ENCODE results near the gene HPS5. TPM values are rescaled to one million over a fixed set of nuclear protein-coding genes. Genes with fewer than 3 reads are reported as not detected.
A peak's percentile ranks its signal among the peaks of the same experiment; 100 is the strongest.
"Not testable (repeated sequence)": the region's sequence is repeated elsewhere in the genome, so short reads cannot be mapped to it uniquely, and the experiment has no call there.

Gene HPS5
- total RNA-seq, 1 donor from 2014 or later, result 18.1 TPM

DNA sequence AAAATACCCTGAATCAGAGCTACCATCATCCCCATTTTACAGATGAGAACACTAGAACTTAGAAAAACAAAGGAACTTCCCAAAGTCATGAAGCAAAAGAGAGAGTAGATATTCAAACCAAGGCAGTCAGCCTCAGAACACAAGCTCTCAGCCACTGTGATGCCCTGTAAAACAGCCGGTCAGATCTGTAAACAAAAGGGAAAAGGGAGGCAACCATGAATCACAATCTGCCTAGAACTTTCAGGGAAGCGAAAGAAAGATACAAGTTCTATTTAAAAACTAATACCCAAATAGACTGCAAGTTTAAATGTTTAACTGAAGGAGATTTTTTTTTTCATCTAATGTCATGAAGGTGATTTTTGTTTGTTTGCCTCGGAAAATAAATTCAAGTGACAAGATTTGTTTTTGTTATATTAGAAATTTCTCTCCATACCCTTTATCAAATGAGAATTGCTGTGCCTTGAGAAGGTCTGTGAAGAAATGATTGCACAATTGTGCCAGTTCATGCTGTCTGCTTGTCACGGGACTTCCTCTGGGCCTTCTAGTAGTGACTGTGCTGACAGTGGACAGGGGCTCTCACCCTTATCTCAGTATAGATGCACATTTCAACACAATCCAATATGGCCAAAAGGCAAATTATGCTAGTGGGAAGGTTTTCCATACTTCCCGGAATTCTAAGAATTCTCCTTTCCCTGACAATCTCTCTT, 44.2 kb downstream of the HPS5 start:
- no peak for DNase-seq (ENCODE audit: low spot score)

DNA sequence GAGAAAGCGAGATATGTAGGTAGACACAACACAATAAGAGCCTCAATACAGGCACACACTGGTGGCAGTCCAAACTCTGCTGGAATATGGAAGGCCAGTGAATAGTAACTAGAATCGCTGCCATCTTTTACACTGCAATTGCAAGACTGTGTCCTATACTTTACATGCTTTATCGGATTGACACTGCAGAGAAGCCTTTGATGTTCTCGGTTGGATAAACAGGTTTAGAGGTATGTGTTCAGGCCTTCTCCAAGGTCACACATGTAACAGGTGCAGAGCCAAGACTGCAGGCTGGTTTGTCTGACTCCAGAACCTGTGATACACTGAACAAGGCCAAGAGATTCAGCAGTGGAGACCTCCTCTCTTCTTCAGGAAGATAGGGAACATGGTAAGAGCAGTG, 50.7 kb downstream of the HPS5 start:
- no peak for DNase-seq (ENCODE audit: low spot score)

DNA sequence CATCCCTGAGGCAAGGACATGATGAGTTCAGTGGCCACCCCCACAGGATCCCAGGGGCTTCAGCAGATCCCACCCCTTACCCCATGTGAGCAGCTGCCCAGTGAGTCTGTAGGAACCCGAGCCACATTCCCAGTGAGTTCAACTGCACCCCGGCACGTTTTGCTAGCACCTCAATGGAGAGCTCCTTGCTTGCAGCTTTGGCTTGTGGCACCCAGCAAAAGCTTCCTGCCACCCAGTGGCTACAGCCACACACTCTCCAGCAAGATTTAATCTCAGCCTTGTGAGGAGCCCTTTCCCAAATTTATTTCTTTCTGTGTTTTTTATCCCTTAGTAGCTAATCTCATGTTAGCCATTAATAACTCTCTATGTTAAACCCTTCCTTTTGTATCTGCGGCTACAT, 51.8 kb downstream of the HPS5 start:
- DNase-seq (ENCODE audit: low spot score), result no peak

DNA sequence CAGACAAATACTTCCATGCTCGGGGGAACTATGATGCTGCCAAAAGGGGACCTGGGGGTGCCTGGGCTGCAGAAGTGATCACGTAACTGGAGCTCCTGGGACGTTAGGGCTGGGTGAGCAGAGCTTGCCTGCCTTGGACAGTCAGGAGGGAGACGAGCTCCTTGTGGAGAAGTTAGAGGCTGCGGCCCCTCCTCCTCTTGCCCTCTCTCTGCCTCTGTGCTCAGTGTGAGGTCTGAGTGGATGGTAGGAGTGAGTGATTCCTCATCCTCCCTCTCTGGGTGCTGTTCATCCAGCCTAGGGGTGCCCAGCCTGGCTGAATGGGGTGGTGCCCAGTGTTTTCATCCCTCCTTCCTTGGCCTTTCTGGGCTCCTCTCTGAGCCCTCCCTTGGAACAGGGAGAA, 52.7 kb downstream of the HPS5 start:
- not testable (repeated sequence) for DNase-seq (ENCODE audit: low spot score)

DNA sequence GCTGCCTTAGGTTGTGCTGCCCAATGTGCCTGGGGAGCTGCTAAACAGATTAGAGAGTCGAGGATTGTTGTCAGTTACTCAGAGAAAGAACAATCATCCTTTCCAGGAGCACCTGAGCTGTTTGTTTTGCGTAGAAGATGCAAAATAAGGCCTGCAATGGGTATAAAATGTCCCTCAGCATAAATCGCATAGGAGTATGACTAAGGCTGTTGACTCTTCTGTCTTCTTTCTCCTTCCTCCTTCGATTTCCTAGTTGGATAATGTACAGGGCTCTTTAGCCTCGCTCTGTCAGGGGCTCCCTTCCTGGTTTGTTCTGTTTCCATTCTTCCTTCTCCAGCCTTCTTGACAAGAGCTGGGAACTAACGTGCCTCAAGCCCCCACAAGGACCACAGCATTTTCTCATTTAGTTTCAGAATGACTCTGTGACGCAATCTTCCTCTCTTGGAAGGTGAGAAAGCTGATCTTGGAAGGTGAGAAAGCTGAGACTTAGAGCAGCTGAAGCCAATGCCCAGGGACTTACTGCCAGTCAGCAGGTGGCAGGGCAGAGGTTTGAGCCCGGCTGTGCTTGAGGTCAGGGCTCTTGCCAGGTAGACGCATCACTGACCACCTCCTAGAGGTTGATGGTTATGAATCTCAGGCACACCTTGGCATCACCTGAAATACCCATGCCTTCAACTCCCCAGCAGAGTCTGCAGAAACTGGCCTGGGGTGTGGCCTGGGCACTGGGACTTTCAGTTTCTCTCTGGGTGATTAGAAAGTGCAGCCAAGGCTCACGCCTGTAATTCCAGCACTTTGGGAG, 54.4 kb downstream of the HPS5 start:
- DNase-seq (ENCODE audit: low spot score), result not testable (repeated sequence)

DNA sequence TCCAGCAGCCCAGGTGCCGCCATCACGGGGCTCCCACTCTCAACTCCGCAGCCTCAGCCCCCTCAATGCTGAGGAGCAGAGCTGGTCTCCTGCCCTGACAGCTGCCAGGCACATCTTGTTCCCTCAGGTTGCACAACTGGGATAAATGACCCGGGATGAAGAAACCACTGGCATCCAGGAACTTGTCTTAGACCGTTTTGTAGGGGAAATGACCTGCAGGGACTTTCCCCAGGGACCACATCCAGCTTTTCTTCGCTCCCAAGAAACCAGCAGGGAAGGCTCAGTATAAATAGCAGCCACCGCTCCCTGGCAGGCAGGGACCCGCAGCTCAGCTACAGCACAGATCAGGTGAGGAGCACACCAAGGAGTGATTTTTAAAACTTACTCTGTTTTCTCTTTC, 56.0 kb downstream of the HPS5 start, which contains the start of gene SAA1:
SAA1 (plus strand) TSS at position 316 of the 400 bp plus-strand sequence. CDS start 624 bp downstream, outside the sequence.
- DNase-seq (ENCODE audit: low spot score), result no peak

DNA sequence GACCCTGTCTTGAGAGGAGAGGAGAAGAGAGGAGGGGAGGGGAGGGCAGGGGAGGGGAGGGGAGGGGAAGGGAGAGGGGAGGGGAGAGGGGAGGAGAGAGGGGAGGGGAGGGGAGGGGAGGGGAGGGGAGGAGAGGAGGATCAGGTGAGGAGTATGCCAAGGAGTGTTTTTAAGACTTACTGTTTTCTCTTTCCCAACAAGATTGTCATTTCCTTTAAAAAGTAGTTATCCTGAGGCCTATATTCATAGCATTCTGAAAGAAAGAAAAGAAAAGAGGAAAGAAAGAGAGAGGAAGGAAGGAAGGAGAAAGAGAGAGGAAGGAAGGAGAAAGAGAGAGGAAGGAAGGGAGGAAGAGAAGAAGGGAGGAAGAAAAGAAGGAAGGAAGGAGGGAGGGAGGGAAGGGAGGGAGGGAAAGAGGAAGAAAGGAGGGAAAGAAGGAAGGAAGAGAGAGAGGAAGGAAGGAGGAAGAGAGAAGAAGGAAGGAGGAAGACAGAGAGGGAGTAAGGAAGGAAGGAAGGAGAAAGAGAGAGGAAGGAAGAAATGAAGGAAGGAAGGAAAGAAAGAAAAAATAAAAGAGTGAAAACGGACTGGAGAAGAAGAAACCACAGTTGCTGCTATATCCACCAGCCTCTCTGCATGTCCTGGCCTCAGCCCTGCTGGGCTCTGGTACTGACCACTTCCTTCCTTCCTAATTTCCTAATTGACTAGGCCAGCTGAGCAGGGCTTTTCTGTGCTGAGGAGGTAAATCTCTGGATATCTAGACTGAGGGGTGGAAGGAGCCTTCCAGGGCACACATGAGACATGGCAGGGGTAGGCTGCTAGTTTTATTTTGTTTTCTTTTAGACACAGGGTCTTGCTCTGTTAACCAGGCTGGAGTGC, 57.0 kb downstream of the HPS5 start:
- DNase-seq (ENCODE audit: low spot score), result no peak

DNA sequence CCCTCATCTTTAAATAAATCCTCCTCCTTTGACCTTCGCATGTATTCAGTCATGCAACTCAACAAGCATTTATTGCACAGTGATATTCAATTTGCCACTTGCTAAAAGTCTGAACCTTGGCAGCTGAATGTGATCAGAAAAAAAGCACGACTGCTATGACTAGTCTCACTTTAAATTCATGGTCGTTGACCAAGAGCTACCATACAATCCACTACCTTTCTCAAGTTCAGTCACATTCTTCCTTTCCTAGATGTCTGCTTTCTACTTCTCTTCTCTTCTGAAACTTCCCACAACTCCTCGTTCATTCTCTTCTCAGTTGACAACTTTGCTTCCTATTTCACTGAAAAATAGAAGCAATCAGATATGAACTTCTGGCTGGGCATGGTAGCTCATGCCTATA, 57.9 kb downstream of the HPS5 start:
- no peak for DNase-seq (ENCODE audit: low spot score)

DNA sequence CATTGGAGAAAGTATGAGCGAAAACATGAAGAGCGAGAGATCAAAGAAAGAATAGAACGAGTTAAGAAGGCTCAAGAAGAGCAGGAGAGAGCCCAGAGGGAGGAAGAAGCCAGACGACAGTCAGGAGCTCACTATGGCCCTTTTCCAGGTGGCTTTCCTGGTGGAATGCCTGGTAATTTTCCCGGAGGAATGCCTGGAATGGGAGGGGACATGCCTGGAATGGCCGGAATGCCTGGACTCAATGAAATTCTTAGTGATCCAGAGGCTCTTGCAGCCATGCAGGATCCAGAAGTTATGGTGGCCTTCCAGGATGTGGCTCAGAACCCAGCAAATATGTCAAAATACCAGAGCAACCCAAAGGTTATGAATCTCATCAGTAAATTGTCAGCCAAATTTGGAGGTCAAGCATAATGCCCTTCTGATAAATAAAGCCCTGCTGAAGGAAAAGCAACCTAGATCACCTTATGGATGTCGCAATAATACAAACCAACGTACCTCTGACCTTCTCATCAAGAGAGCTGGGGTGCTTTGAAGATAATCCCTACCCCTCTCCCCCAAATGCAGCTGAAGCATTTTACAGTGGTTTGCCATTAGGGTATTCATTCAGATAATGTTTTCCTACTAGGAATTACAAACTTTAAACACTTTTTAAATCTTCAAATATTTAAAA, 59.1 kb downstream of the HPS5 start:
- DNase-seq (ENCODE audit: low spot score), result not testable (repeated sequence)

DNA sequence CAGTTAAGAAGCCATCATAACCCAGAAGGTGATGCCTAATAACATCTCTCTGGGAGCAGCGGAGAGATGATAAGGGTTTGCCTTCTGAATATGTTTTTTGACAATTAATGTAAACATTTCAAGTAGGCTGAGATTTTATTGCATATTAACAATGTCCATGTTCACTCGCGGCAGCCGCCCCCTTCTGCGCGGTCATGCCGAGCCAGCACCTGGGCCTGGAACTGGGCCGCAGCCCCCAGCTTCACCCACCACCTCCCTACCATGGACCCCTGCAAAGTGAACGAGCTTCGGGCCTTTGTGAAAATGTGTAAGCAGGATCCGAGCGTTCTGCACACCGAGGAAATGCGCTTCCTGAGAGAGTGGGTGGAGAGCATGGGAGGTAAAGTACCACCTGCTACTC, 60.2 kb downstream of the HPS5 start:
- DNase-seq (ENCODE audit: low spot score), result no peak

DNA sequence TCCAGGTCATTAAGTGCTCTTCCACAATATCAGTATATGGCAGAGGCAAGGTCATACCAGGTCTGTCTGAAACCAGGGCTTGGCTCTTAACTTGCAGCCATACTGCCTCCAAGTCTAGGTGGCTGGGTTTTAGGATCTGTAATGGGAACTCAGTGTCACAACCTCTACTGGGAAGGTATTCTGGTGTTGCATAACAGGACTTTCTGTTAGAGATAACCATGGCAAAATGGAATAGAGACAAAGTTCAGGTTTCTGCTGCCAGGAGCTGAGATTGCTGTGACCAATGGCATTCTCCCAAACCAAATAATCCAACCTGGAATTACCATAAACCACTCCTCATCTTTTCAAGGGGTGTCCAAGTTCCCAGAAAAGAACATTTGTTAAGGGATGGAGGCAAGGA, 62.7 kb downstream of the HPS5 start:
- no peak for DNase-seq (ENCODE audit: low spot score)

DNA sequence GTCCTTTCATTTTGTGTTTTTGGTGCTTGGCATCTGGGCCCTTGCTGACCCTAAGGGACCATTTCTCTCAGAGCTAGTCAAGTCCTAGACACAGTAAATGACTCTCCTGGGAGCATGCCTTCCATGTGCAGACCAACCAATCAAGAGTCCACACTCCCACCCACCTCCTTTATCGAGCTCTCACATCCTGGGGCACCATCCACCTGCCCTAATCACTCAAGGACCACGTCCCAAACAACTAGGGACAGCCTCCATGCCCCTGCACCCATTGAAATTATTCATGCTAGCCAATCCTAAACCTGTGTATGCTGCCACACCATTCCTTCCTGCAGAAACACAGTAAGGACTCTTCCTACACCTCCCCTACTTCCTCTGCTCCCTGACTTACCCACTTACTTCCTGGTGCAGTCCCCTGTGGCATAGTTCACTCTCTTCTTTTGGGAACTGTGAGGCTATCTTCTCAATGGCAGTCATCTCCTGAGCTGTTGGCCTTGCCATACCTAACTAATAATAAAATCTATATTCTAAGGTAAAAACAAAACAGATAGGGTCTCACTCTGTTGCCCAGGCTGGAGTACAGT, 67.1 kb downstream of the HPS5 start:
- no peak for DNase-seq (ENCODE audit: low spot score)

DNA sequence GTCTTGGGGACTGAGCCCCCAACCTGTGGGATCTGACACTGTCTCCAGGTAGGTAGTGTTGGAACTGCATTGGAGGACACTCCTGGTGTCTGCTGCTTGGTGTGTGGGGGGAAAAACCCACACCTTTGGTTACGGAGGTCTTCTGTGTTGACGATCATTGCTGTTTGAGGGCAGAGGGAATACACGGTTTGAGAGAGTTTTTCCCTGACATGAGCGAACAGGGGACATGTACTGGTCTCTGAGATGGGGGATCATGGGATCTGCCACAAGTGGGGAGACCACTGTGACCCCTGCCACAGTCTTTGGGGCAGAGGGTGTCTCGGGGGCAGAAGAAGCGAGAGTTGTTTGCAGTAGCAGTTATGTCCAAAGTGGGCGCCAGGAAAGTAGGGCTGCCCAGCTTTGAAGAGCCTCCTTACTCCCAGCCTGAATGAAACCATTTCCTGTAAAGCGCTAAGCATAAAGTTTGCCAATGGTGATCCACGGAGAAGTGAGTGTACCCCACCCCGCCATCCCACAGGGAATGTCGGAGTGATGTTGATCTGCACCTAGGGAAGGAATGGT, 68.1 kb downstream of the HPS5 start:
- no peak for DNase-seq (ENCODE audit: low spot score)

DNA sequence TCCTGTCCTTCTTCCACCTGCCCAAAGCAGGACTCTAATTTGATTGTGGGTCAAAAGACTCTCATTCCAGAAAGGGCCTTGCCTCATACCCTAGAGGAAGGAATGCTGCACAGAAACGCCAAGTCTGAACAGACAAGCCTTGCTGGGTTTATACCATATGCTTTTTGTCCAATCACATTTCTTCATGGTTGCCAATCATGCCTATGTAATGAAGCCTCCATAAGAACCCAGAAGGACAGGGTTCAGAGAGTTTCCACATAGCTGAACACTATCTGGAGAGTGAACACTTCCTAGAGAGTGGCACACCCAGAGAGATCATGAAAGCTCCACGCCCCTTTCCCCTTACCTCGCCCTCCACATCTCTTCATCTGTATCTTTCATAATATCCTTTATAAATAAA, 68.7 kb downstream of the HPS5 start:
- no peak for DNase-seq (ENCODE audit: low spot score)

DNA sequence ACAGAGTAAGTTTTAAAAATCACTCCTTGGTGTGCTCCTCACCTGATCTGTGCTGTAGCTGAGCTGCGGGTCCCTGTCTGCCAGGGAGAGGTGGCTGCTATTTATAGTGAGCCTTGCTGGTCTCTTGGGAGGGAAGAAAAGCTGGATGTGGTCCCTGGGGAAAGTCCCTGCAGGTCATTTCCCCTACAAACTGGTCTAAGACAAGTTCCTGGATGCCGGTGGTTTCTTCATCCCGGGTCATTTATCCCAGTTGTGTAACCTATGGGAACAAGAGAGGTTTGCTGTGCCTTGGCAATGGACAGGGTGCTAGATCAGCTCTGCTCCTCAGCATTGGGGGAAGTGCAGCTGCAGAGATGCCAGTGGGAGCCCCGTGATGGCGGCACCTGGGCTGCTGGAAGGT, 73.4 kb downstream of the HPS5 start, which contains the start of gene SAA2:
SAA2 (minus strand) TSS at position 108 of the 400 bp plus-strand sequence. CDS start 657 bp downstream, outside the sequence.
- DNase-seq (ENCODE audit: low spot score), result no peak

DNA sequence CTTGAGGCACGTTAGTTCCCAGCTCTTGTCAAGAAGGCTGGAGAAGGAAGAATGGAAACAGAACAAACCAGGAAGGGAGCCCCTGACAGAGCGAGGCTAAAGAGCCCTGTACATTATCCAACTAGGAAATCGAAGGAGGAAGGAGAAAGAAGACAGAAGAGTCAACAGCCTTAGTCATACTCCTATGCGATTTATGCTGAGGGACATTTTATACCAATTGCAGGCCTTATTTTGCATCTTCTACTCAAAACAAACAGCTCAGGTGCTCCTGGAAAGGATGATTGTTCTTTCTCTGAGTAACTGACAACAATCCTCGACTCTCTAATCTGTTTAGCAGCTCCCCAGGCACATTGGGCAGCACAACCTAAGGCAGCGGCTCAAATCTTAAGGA, 74.8 kb downstream of the HPS5 start:
- DNase-seq (ENCODE audit: low spot score), result not testable (repeated sequence)

DNA sequence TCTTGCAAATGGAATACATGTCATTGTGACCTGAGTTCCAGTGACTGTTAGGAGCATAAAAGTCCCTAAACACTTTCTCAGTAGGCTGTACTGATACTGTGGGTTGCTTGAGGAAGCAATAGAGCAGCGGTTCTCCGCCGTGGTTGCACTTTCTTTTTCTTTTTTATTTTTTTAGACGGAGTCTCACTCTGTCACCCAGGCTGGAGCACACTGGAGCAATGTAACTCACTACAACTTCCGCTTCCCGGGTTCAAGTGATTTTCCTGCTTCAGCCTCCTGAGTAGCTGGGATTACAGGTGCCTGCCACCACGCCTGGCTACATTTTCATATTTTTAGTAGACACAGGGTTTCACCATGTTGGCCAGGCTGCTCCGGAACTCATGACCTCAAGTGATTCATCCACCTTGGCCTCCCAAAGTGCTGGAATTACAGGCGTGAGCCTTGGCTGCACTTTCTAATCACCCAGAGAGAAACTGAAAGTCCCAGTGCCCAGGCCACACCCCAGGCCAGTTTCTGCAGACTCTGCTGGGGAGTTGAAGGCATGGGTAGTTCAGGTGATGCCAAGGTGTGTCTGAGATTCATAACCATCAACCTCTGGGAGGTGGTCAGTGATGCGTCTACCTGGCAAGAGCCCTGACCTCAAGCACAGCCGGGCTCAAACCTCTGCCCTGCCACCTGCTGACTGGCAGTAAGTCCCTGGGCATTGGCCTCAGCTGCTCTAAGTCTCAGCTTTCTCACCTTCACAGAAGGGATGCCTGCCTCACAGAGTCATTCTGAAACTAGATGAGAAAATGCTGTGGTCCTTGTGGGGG, 75.4 kb downstream of the HPS5 start:
- DNase-seq (ENCODE audit: low spot score), result not testable (repeated sequence)

DNA sequence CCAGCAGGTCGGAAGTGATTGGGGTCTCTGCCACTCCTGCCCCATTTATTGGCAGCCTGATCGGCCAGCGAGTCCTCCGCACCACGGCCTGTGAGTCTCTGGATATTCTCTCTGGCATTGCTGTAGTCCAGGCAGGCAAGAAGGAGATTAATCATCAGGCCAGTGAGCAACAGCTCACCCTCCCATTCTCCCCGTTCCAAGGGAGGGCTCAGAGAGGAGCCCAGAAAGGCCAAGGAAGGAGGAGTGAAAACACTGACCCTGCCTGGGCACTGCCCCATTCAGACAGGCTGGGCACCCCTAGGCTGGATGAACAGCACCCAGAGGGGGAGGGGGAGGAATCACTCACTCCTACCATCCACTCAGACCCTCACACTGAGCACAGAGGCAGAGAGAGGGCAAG, 76.5 kb downstream of the HPS5 start:
- no peak for DNase-seq (ENCODE audit: low spot score)

DNA sequence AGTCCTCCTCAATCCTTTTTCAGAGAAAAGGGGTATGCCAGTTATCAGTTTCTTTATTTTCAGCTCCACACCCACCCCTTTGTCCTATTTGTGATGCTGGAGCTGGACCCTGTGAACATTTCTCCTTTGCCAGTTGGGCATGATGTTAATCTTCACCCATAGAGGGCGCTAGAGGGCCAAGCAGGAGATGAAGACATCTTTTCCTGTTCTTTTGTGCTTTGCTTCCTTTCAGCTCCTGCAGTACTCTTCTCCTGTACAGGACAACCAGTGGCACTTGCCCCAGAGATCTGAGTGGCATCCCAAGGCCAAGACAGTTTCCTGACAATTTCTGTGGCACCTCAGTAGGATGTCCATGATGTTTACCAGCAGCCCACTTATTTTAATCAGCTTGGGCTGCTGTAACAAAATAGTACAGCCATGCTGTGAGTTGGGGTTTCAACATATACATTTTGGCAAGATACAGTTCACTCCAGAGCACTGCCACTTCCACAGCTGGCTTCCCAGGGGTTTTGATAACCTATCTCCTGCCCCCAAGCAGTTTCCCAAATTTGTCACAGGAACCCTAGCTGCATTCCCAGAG, 78.1 kb downstream of the HPS5 start:
- DNase-seq (ENCODE audit: low spot score), result peak; percentile 49

DNA sequence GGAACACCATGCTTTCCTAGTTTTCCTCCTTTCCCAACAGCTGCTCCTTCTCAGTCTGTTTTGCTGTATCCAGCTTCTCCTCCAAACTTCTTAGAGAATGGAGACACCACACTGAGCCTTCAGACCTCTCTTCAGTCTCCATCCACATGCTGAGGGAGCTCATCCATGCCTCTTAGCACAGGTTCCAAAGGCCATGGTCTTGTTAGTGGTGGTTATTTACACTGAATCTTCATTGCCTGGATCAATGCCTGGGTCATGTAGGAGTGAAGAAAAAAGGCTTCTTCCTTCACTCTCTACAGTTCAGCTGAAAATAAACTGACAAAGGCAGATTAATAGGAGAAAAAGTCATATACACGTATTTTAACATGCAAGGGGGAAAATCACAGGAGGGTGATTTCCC, 82.3 kb downstream of the HPS5 start:
- no peak for DNase-seq (ENCODE audit: low spot score)

Data from ureter (tissue), 1 donor.